ENCODE data around the gene VSTM2L. TPM values are rescaled to one million over a fixed set of nuclear protein-coding genes. Genes with fewer than 3 reads are reported as not detected.

Gene VSTM2L
- total RNA-seq, 2 experiments from 2014 or later, result 0.17 TPM; not detected in 1

- DNase-seq (ENCODE audit: low spot score), result no peak
- H3K36me3 ChIP-seq (ENCODE audit: insufficient read depth, low read length), result peaks cover 12% of the 10 kb centered on the region; the same call in 1 of the 2 replicates
- H3K4me2 ChIP-seq (ENCODE audit: low read length), result no peak overlapping the region
- H3K9me3 ChIP-seq (ENCODE audit: low read length), result no peaks in the 10 kb centered on the region
- H3K27ac ChIP-seq (ENCODE audit: low read depth, low read length, poor library complexity, severe bottlenecking), result no peak overlapping the region
- no peaks in the 10 kb centered on the region for H4K20me1 ChIP-seq (ENCODE audit: insufficient read depth, low read length)
- CTCF ChIA-PET (ENCODE audit: unreplicated experiment), result no interaction called here
- H3K4me3 ChIP-seq (ENCODE audit: low read depth, low read length, poor library complexity, severe bottlenecking), result no peak overlapping the region
- H3K9me2 ChIP-seq (ENCODE audit: insufficient read depth, low read length), result no peaks in the 10 kb centered on the region
- TF ChIP-seq CTCF (conservative IDR thresholded peaks at IDR 0.05; ENCODE audit: low read length) (no peak), EZH2phosphoT487 (IDR thresholded peaks at IDR 0.05; ENCODE audit: borderline replicate concordance, low read depth, low read length) (no peak)
- intact Hi-C loops (cut with micrococcal nuclease; ENCODE audit: unreplicated experiment), result no loop called here
- POLR2A ChIA-PET, result no interaction called here
- H3K79me2 ChIP-seq (ENCODE audit: insufficient read depth, low read depth, low read length), result no peaks in the 10 kb centered on the region
- no peak overlapping the region for H2AFZ ChIP-seq (ENCODE audit: low read length)
- no peaks in the 10 kb centered on the region for H3K4me1 ChIP-seq (ENCODE audit: insufficient read depth, low read length, poor library complexity, severe bottlenecking)
- no TSS peak for BruUV-seq (replicated peaks)
Measured at GRCh38 chr20:37868851-37869333, 34.0 kb upstream of the VSTM2L start.

- ChIA-PET POLR2A (no interaction called here), CTCF (ENCODE audit: unreplicated experiment) (no interaction called here)
- no peak overlapping the region for H2AFZ ChIP-seq (ENCODE audit: low read length)
- H3K9me3 ChIP-seq (ENCODE audit: low read length), result no peaks in the 10 kb centered on the region
- H4K20me1 ChIP-seq (ENCODE audit: insufficient read depth, low read length), result no peaks in the 10 kb centered on the region
- peaks cover 10% of the 10 kb centered on the region; the same call in 1 of the 2 replicates for H3K36me3 ChIP-seq (ENCODE audit: insufficient read depth, low read length)
- DNase-seq (ENCODE audit: low spot score), result no peak
- no peaks in the 10 kb centered on the region for H3K9me2 ChIP-seq (ENCODE audit: insufficient read depth, low read length)
- TF ChIP-seq EZH2phosphoT487 (IDR thresholded peaks at IDR 0.05; ENCODE audit: borderline replicate concordance, low read depth, low read length) (no peak), CTCF (conservative IDR thresholded peaks at IDR 0.05; ENCODE audit: low read length) (no peak)
- no TSS peak for BruUV-seq (replicated peaks)
- no peaks in the 10 kb centered on the region for H3K4me1 ChIP-seq (ENCODE audit: insufficient read depth, low read length, poor library complexity, severe bottlenecking)
- H3K4me3 ChIP-seq (ENCODE audit: low read depth, low read length, poor library complexity, severe bottlenecking), result no peak overlapping the region
- no peak overlapping the region for H3K4me2 ChIP-seq (ENCODE audit: low read length)
- H3K27ac ChIP-seq (ENCODE audit: low read depth, low read length, poor library complexity, severe bottlenecking), result no peak overlapping the region
- intact Hi-C loops (cut with micrococcal nuclease; ENCODE audit: unreplicated experiment), result no loop called here
- no peaks in the 10 kb centered on the region for H3K79me2 ChIP-seq (ENCODE audit: insufficient read depth, low read depth, low read length)
Measured at GRCh38 chr20:37869334-37869861, 33.5 kb upstream of the VSTM2L start.

- Histone ChIP-seq H3K9me2 (ENCODE audit: insufficient read depth, low read length) (no peaks in the 10 kb centered on the region), H3K79me2 (ENCODE audit: insufficient read depth, low read depth, low read length) (no peaks in the 10 kb centered on the region), H2AFZ (ENCODE audit: low read length) (no peak overlapping the region), H3K4me1 (ENCODE audit: insufficient read depth, low read length, poor library complexity, severe bottlenecking) (no peaks in the 10 kb centered on the region), H4K20me1 (ENCODE audit: insufficient read depth, low read length) (no peaks in the 10 kb centered on the region), H3K4me2 (ENCODE audit: low read length) (no peak overlapping the region), H3K9me3 (ENCODE audit: low read length) (no peaks in the 10 kb centered on the region), H3K36me3 (ENCODE audit: insufficient read depth, low read length) (peaks cover 4% of the 10 kb centered on the region; the same call in 1 of the 2 replicates), H3K4me3 (ENCODE audit: low read depth, low read length, poor library complexity, severe bottlenecking) (no peak overlapping the region), H3K27ac (ENCODE audit: low read depth, low read length, poor library complexity, severe bottlenecking) (no peak overlapping the region)
- no peak for DNase-seq (ENCODE audit: low spot score)
- intact Hi-C loops (cut with micrococcal nuclease; ENCODE audit: unreplicated experiment), result no loop called here
- TF ChIP-seq CTCF (conservative IDR thresholded peaks at IDR 0.05; ENCODE audit: low read length), result no peak
- no peak for TF ChIP-seq EZH2phosphoT487 (IDR thresholded peaks at IDR 0.05; ENCODE audit: borderline replicate concordance, low read depth, low read length)
- ChIA-PET CTCF (ENCODE audit: unreplicated experiment) (no interaction called here), POLR2A (no interaction called here)
- no TSS peak for BruUV-seq (replicated peaks)
Measured at GRCh38 chr20:37870294-37870693, 32.6 kb upstream of the VSTM2L start.

All from OCI-LY7 (cell line).